Measurements from ENCODE around the gene AOPEP.

DNA sequence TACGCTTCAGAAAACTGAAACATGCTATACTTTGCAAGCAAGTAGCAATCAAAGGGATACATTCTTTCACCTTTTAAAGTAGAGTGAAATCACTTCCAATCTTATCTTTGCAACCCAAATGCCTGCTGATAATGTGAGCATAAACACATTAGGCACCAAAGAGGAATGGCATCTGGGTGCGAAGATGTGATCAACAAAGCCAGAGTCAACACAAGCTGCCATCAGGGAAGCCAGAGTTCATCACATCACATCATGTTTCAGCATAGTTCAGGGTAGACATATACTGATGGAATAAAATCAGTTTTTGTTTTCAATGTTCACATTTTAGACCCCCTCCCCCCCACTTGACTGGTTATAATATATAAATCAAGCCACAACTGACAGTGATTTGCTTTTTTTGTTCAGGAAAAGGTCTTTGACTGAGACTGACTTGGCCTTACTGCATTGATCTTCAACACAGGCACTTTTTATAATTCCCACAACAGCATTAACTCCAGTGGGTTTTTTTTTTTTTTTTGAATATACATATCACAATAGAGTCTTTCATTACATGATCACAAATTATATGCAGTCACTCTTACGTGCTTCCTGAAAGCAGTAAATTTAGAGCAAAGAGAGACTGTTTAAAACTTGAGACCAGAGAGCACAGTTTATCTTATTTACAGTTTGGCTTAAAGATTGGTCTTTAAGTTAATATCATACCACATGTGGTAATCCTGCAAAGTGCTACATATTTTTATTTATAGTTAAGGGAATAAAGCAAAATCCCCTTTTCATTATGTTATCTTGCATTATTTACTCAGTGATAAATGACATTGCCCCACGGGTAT is 20.3 kb downstream of the AOPEP start:
- TF ChIP-seq POLR2A (IDR thresholded peaks at IDR 0.05; ENCODE audit: low read length), result no peak
- TF ChIP-seq CTCF (IDR thresholded peaks at IDR 0.05), result no peak
- no peak for TF ChIP-seq KDM5A (IDR thresholded peaks at IDR 0.05)
- TF ChIP-seq SMC3 (IDR thresholded peaks at IDR 0.05), result no peak
